OCI-LY7 (cell line): ENCODE measurements around the gene DAP.

Source experiments
- CTCF ChIP-seq: fragments of 200-600 bp; sonication (generic); conservative IDR thresholded peaks from 2 replicates; pipeline ENCODE4 v1.5.1; 2014; ENCODE audit warnings: mild to moderate bottlenecking, antibody characterized with exemption, low read length, moderate library complexity, mixed read lengths
- EZH2phosphoT487 ChIP-seq: fragments of 200-600 bp; sonication (generic); IDR thresholded peaks from 2 replicates; pipeline ENCODE4 v1.6.1; 2018; ENCODE audit warnings: low read depth, borderline replicate concordance, mild to moderate bottlenecking, mixed run types, antibody characterized with exemption, low read length, moderate library complexity, mixed read lengths

- TF ChIP-seq CTCF: no peak
- TF ChIP-seq EZH2phosphoT487: no peak
Observed at GRCh38 chr5:10779592-10779991, 18.6 kb upstream of the DAP start.
